ENCODE data around the gene TCF21. TPM values are rescaled to one million over a fixed set of nuclear protein-coding genes. Genes with fewer than 3 reads are reported as not detected.
"Not testable (repeated sequence)": the region's sequence is repeated elsewhere in the genome, so short reads cannot be mapped to it uniquely, and the experiment has no call there.

The TCF21 gene
- total RNA-seq: 0.41 and 0.44 TPM in 2 replicates

GRCh38 chr6:133888929-133889556 lies at the start of gene TCF21:
TCF21 (plus strand) TSS chr6:133889113; CDS start chr6:133889398, 285 bp downstream.
- no peak for DNase-seq (ENCODE audit: extremely low read depth, low read depth, low spot score)

- no peak for DNase-seq (ENCODE audit: extremely low read depth, low read depth, low spot score)
Measured at GRCh38 chr6:133841176-133841575, 47.7 kb upstream of the TCF21 start.

- no peak for DNase-seq (ENCODE audit: extremely low read depth, low read depth, low spot score)
Measured at GRCh38 chr6:133843098-133843497, 45.8 kb upstream of the TCF21 start.

- no peak for DNase-seq (ENCODE audit: extremely low read depth, low read depth, low spot score)
Measured at GRCh38 chr6:133844709-133845108, 44.2 kb upstream of the TCF21 start.

GRCh38 chr6:133854041-133854363 lies 34.9 kb upstream of the TCF21 start:
- no peak for DNase-seq (ENCODE audit: extremely low read depth, low read depth, low spot score)

GRCh38 chr6:133854364-133855275 lies 34.3 kb upstream of the TCF21 start:
- no peak for DNase-seq (ENCODE audit: extremely low read depth, low read depth, low spot score)

GRCh38 chr6:133855276-133855990 lies 33.5 kb upstream of the TCF21 start:
- DNase-seq (ENCODE audit: extremely low read depth, low read depth, low spot score): no peak

- no peak for DNase-seq (ENCODE audit: extremely low read depth, low read depth, low spot score)
Measured at GRCh38 chr6:133855991-133856370, 32.9 kb upstream of the TCF21 start.

- DNase-seq (ENCODE audit: extremely low read depth, low read depth, low spot score): no peak
Measured at GRCh38 chr6:133856911-133857310, 32.0 kb upstream of the TCF21 start.

GRCh38 chr6:133857696-133858095 lies 31.2 kb upstream of the TCF21 start:
- DNase-seq (ENCODE audit: extremely low read depth, low read depth, low spot score): no peak

- not testable (repeated sequence) for DNase-seq (ENCODE audit: extremely low read depth, low read depth, low spot score)
Measured at GRCh38 chr6:133861337-133861736, 27.6 kb upstream of the TCF21 start.

GRCh38 chr6:133863228-133863627 lies 25.7 kb upstream of the TCF21 start:
- no peak for DNase-seq (ENCODE audit: extremely low read depth, low read depth, low spot score)

GRCh38 chr6:133865680-133866079 lies 23.2 kb upstream of the TCF21 start:
- no peak for DNase-seq (ENCODE audit: extremely low read depth, low read depth, low spot score)

- DNase-seq (ENCODE audit: extremely low read depth, low read depth, low spot score): no peak
Measured at GRCh38 chr6:133871131-133871530, 17.8 kb upstream of the TCF21 start.

GRCh38 chr6:133873538-133873937 lies 15.4 kb upstream of the TCF21 start:
- no peak for DNase-seq (ENCODE audit: extremely low read depth, low read depth, low spot score)

GRCh38 chr6:133877116-133877515 lies 11.8 kb upstream of the TCF21 start:
- no peak for DNase-seq (ENCODE audit: extremely low read depth, low read depth, low spot score)

- no peak for DNase-seq (ENCODE audit: extremely low read depth, low read depth, low spot score)
Measured at GRCh38 chr6:133880006-133880405, 8.9 kb upstream of the TCF21 start.

GRCh38 chr6:133880896-133881295 lies 8.0 kb upstream of the TCF21 start:
- DNase-seq (ENCODE audit: extremely low read depth, low read depth, low spot score): no peak

GRCh38 chr6:133886104-133886775 lies 2.7 kb upstream of the TCF21 start:
- DNase-seq (ENCODE audit: extremely low read depth, low read depth, low spot score): no peak

- no peak for DNase-seq (ENCODE audit: extremely low read depth, low read depth, low spot score)
Measured at GRCh38 chr6:133887156-133887879, 1.6 kb upstream of the TCF21 start.

Measured in glomerular endothelial cell (primary cell).